HEK293 (cell line): ENCODE data around the gene ODAD3.

Source experiments
- TCF7L2 ChIP-seq: IDR thresholded peaks from 2 replicates; pipeline ENCODE4 v1.6.1; 2011; ENCODE audit warnings: low read depth, mild to moderate bottlenecking, inconsistent platforms, low read length, moderate library complexity, borderline replicate concordance
- YY1 ChIP-seq: fragments of 450-650 bp; formaldehyde crosslinking; IDR thresholded peaks from 2 replicates; pipeline ENCODE4 v1.5.1; 2018; ENCODE audit warnings: missing biosample characterization, missing genetic modification characterization
- ZNF157 ChIP-seq: fragments of 450-650 bp; formaldehyde crosslinking; IDR thresholded peaks from 2 replicates; pipeline ENCODE4 v1.5.1; 2016; ENCODE audit warnings: missing biosample characterization, missing genetic modification characterization
- ZNF585B ChIP-seq: fragments of 450-650 bp; formaldehyde crosslinking; IDR thresholded peaks from 2 replicates; pipeline ENCODE4 v1.5.1; 2016; ENCODE audit warnings: missing biosample characterization, missing genetic modification characterization
- TF ChIP-seq, protein P1 (sequence below): fragments of 450-650 bp; formaldehyde crosslinking; IDR thresholded peaks from 2 replicates; pipeline ENCODE4 v1.5.1; 2016; ENCODE audit warnings: missing biosample characterization, missing genetic modification characterization
- TF ChIP-seq, protein P2 (sequence below): fragments of 450-650 bp; formaldehyde crosslinking; conservative IDR thresholded peaks from 2 replicates; pipeline ENCODE4 v1.5.1; 2016; ENCODE audit warnings: low read depth, missing biosample characterization, missing genetic modification characterization

DNA sequence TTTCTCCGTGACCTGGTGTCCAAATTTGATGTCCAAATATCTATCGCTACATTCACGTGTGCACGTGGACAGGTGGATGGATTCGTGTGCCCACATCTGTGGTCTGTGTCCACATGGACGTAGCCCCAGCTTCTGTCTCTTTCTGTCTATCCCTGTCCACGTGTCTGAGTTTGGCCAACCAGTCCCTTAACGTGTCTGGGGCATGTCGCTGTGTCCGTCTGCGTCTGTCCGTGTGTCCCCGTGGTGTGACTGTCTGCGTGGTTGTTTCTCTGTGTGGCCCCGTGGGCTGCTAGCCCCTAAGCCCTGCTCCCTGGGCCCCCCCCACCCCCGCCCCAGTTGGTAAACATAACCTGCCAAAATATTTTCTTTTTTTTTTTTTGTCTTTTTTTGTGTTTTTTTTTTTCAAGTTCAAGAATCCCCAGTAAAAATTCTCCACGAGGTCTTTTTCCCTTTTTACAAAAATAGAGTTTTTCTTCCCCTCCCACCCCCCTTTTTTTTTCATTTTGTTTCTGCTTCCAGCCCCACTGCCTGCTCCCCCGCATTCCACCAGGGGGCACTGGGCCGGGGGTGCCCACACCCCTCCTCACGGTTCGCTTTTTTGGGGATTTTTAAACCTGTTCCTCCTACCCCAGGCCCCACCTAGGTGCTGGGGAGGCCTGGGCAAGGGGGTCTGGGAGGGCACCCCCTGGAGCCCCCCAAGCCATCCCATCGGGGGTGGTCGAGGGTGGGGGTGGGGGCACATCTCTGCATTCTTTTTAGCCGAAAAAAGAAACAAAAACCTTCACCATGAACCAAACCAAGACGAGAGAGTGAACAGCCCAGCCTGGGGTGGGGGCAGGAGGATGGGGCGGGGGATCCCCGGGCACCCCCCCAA lies 18.8 kb upstream of the ODAD3 start:
- TF ChIP-seq, protein P1, sequence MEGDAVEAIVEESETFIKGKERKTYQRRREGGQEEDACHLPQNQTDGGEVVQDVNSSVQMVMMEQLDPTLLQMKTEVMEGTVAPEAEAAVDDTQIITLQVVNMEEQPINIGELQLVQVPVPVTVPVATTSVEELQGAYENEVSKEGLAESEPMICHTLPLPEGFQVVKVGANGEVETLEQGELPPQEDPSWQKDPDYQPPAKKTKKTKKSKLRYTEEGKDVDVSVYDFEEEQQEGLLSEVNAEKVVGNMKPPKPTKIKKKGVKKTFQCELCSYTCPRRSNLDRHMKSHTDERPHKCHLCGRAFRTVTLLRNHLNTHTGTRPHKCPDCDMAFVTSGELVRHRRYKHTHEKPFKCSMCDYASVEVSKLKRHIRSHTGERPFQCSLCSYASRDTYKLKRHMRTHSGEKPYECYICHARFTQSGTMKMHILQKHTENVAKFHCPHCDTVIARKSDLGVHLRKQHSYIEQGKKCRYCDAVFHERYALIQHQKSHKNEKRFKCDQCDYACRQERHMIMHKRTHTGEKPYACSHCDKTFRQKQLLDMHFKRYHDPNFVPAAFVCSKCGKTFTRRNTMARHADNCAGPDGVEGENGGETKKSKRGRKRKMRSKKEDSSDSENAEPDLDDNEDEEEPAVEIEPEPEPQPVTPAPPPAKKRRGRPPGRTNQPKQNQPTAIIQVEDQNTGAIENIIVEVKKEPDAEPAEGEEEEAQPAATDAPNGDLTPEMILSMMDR (tag by site-specific recombination): 0 out of 2 replicates have a peak, but pooled peaks have one; percentile 19
- TF ChIP-seq TCF7L2 (no peak), YY1 (no peak), ZNF157 (tag by site-specific recombination) (no peak), ZNF585B (no peak)
- TF ChIP-seq, protein P2, sequence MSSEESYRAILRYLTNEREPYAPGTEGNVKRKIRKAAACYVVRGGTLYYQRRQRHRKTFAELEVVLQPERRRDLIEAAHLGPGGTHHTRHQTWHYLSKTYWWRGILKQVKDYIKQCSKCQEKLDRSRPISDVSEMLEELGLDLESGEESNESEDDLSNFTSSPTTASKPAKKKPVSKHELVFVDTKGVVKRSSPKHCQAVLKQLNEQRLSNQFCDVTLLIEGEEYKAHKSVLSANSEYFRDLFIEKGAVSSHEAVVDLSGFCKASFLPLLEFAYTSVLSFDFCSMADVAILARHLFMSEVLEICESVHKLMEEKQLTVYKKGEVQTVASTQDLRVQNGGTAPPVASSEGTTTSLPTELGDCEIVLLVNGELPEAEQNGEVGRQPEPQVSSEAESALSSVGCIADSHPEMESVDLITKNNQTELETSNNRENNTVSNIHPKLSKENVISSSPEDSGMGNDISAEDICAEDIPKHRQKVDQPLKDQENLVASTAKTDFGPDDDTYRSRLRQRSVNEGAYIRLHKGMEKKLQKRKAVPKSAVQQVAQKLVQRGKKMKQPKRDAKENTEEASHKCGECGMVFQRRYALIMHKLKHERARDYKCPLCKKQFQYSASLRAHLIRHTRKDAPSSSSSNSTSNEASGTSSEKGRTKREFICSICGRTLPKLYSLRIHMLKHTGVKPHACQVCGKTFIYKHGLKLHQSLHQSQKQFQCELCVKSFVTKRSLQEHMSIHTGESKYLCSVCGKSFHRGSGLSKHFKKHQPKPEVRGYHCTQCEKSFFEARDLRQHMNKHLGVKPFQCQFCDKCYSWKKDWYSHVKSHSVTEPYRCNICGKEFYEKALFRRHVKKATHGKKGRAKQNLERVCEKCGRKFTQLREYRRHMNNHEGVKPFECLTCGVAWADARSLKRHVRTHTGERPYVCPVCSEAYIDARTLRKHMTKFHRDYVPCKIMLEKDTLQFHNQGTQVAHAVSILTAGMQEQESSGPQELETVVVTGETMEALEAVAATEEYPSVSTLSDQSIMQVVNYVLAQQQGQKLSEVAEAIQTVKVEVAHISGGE: no peak
